ENCODE results near the gene MDM4.
"Not testable (repeated sequence)": the region's sequence is repeated elsewhere in the genome, so short reads cannot be mapped to it uniquely, and the experiment has no call there.

MDM4 gene

DNA sequence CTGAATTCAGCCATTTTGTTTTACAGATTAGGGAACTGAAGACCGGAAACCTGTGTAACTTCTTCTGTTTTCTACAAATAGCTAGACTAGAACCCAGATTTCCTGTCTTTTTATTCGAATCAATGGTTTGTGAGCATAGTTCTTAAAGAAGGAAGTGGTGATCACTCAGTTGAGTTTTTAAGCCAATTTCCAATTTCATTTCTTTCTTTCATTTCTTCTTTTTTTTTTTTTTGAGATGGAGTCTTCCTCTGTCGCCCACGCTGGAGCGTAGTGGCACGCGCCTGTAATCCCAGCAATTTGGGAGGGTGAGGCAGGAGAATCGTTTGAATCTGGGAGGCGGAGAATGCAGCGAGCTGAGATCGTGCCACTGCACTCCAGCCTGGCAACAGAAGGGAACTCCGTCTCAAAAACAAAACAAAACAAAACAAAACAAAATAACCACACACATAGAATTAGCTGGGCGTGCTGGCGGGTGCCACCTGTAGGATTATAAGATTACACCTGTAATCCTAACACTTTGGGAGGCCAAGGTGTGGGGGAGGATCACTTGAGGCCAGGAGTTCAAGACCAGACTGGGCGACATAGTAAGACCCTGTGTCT, 3.0 kb upstream of the MDM4 start:
- DNase-seq = peak in 2 of 56 donors; percentile 3 to 9

- DNase-seq = no peak
Observed at GRCh38 chr1:204514828-204515227, 1.4 kb upstream of the MDM4 start.

- not testable (repeated sequence) for DNase-seq
Observed at GRCh38 chr1:204517382-204517781, 1.2 kb downstream of the MDM4 start.

- no peak for DNase-seq
Observed at GRCh38 chr1:204520834-204521709, 4.9 kb downstream of the MDM4 start.

GRCh38 chr1:204521941-204522521, 5.8 kb downstream of the MDM4 start:
- not testable (repeated sequence) for DNase-seq

DNA sequence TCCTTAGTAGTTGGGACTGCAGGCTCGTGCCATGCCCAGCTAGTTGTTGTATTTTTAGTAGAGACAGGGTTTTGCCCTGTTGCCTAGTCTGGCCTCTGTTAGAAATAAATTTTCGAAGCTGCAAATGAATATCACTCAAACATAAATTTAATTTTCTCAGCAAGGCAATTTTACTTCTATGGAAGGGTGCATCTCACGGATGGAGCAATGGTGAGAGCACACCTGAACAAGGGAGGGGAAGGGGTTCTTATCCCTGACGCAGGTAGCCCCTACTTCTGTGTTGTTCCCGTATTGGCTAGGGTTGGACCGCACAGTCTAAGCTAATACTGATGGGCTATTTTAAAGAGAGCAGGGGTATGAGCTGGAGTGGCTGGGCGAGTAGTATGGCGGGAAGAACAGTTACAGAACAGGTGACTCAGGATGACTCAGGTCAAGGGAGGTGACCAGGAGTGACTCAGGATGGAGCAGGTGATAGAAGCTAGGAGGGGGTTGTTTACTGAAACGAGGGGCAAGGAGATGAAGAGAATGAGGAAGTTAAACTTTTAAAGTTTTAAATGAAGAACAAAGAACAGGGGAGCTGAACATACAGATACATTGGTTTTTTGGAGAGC, 7.5 kb downstream of the MDM4 start:
- no peak for DNase-seq

DNA sequence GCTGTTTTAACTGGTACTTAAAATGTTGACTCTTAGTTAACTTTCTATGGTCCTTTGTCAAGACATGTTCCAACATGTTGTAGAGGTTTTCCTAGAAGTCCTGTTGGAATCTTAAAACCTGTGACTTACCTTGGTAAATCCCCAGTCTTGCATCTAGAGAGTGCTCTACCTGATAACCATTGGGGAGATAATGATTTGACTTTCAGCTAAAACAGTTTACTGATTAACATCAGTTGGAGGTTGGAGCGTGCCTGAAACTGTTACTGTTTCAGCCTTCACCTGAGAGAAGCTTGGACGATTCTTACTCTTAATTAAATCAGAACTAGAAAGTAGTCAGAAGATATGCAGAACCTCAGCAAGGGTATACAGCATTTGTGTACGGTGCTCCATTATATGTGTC, 8.8 kb downstream of the MDM4 start:
- DNase-seq = no peak

DNA sequence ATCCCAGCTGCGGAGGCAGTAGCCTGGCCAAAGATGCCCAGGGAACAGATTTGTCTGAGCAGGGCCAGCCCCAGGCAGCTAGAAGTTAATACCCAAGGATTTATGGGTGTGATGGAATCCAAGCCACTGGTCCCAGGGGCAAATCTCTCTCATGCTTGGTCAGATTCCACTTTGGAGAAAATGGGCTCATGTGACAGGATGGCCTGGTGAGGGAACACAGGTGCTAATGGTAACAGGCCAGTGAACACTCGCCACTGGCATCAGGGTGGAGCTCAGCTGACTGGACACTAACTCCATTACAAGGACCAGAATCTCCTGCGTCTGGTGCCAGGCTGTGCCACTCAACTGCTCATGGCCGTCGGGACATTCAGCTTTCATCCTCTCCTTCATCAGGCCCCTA, 12.0 kb downstream of the MDM4 start:
- no peak for DNase-seq

DNA sequence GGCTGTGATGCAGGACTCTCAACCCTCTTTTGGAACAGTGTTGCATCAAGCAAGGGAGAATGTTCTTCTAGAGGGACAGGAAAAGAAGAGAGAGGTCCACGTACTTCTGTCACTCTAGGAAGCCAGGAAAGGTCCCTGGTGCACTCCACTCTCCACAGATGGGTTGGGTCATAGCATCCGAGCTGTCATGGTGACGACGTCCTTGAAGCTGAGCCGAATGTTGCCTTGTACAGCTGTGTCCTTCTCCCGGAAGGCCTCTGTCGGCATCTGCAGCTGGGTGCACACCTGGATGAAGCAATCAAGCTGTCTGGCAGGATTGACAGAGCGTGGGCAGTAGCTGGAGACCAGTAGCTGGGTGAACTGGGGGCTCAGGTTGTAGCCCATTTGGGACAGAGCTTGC, 12.5 kb downstream of the MDM4 start:
- DNase-seq = no peak

GRCh38 chr1:204529371-204529895, 13.2 kb downstream of the MDM4 start:
- DNase-seq = no peak

DNA sequence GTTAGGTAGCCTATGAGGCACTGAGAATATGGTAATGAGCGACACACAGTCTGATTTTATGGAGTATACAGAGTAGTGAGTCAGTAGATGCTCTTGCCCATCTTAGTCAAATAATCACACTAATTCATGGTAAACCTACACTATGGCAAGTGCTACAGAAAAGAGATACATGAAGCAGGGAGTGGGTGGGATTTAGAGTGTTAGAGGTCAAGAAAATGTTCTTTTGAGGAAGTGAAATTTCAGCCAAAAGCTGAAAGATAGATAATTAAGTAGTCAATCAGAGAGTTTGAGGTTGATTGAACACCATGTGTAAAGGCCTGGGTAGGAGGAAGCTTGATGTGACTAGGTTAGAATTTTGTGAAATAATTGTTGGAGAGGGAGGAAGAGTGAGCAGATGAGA, 14.7 kb downstream of the MDM4 start:
- DNase-seq = no peak

GRCh38 chr1:204532832-204533231, 16.6 kb downstream of the MDM4 start:
- no peak for DNase-seq

DNA sequence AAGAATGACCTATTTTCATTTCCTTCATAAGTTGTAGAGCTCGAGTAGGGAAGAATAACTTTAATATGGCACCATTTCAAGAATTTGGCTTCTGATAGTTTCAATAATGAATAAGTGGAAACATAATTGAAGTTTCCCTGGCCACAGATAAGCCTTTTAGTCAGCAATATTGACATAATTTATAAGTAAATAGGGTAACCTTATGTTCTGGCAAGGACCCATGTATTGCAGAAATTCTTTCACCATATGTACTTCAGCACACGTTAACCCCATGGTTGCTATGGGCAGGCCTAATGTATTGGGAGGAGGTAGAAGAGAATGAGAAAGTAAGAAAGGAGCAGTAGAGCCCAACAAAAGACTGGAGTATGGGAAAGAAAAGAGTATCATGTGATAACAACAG, 25.4 kb downstream of the MDM4 start:
- DNase-seq = no peak

DNA sequence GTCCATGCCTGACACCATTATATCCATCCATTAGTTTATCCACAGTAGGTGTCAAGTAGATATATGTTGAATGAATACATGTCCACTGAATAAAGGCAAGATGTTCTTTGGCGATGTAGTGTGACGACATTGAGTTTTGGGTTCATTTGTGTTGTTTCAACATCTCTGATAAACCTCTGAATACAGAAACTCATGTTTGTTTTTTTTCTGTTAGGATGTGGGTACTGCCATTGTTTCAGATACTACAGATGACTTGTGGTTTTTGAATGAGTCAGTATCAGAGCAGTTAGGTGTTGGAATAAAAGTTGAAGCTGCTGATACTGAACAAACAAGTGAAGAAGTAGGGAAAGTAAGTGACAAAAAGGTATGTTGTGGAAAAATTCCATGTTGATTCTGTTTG, 28.1 kb downstream of the MDM4 start:
- no peak for DNase-seq

- DNase-seq = no peak
Observed at GRCh38 chr1:204545202-204545601, 29.0 kb downstream of the MDM4 start.

GRCh38 chr1:204545881-204546280, 29.7 kb downstream of the MDM4 start:
- no peak for DNase-seq

- DNase-seq = no peak
Observed at GRCh38 chr1:204548265-204548664, 32.1 kb downstream of the MDM4 start.

DNA sequence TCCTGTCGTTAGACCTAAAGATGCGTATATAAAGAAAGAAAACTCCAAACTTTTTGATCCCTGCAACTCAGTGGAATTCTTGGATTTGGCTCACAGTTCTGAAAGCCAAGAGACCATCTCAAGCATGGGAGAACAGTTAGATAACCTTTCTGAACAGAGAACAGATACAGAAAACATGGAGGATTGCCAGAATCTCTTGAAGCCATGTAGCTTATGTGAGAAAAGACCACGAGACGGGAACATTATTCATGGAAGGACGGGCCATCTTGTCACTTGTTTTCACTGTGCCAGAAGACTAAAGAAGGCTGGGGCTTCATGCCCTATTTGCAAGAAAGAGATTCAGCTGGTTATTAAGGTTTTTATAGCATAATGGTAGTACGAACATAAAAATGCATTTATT, 33.1 kb downstream of the MDM4 start:
- DNase-seq = no peak

DNA sequence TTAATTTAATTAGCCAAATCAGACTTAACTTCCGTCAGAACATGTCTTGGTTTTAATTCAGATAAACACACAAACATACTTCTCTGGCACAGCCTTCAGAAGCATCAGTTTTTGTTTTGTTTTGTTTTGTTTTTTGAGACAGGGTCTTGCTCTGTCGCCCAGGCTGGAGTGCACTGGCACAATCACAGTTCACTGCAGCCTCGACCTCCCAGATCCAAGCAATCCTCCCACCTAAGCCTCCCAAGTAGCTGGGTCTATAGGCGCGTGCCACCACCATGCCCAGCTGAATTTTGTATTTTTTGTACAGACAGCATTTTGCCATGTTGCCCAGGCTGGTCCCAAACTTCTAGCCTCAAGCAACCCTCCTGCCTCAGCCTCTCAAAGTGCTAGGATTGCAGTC, 34.7 kb downstream of the MDM4 start:
- DNase-seq = no peak

- no peak for DNase-seq
Observed at GRCh38 chr1:204556458-204557052, 40.3 kb downstream of the MDM4 start.

DNA sequence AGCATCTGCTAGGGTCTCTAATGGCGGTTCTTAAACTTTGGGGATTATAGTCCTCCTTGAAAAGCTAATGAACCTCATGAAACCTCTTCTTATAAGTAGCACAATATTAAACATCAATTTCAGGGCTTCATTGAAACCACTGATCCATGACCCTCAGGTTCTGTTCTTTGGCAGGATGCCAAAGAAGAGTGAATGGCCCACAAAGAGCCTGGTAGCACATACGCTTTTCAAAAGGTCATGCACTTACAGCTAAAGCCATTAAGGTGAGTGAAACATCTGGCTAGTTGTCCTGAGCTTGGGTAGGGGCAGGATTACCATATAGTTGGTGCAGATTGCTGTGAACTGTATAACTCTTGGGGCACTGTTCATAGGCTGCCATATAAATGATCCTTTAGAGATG, 42.3 kb downstream of the MDM4 start:
- DNase-seq = no peak

DNA sequence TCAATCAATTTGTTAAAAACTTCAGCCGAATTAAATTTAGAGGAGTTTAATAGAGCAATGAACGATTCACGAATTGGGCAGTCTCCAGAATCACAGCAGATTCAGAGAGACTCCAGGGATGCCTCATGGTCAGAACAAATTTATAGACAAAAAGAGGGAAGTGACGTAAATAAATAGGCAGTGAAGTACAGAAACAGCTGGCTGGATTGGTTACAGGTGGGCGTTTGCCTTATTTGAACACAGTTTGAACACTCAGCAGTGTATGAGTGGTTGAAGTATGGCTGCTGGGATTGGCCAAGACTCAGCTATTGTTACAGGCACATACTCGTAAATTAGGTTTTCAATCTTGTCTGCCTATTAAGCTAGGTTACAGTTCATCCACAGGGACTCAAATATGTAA, 43.8 kb downstream of the MDM4 start:
- not testable (repeated sequence) for DNase-seq
